NCI-H460 (cell line): Measurements from ENCODE around the gene PGBD5. TPM values are rescaled to one million over a fixed set of nuclear protein-coding genes. Genes with fewer than 3 reads are reported as not detected.

Experiments used
- DNase-seq: peaks from one replicate; pipeline ENCODE4 v3.0.0-alpha.2; 2016; ENCODE audit warnings: low read depth; ENCODE audit errors: extremely low read depth
- total RNA-seq: library from RNA; depleted of rRNA; stranded (reverse); fragments of >200 nt; shearing (Covaris generic); gene quantifications from 2 replicates; pipeline ENCODE4 v1.2.3, GENCODE V29; 2014

PGBD5 gene
- total RNA-seq, 1 experiment from 2014 or later = not detected

- no peak for DNase-seq
These were observed 45.1 kb downstream of the PGBD5 start for GRCh38 chr1:230381049-230381467.

GRCh38 chr1:230379928-230380327, 46.2 kb downstream of the PGBD5 start:
- no peak for DNase-seq

DNA sequence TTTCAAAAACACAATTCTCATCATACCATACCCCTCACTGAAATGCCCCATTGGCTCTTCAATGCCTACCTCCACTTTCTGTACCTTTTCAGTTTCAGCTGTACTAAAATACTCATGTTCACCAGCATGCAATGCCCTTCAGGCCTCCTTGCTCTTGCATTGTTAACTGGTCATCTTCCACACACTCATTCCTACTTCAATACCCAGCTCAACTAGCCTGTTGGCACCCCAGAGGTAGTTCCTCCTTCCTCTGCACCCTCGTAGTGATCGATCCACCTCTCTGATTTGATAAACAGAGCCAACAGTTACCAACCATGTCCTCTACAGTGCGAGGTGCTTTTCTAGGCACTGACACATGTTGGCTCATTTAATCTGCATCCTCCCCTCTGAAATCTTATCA, 46.7 kb downstream of the PGBD5 start:
- no peak for DNase-seq

GRCh38 chr1:230377851-230378250, 48.3 kb downstream of the PGBD5 start:
- no peak for DNase-seq

DNA sequence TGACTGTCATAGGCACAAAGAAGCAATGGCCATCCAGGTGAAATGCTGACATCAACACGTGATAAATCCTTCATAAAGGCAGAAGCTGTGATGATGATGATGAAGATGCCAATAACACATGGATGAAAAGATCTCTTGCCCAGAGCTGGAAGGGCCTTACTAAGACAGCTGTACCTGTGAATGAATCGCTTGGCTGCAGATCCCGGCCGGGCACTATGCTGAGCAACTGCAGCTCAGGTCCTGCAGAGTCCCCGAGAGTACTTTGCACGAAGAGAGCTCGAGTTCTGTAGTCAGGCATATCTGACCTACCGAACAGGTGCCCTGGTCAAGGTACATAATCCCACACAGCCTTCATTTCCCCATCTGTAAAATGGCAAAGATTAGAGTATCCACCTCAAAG, 48.8 kb downstream of the PGBD5 start:
- no peak for DNase-seq

DNA sequence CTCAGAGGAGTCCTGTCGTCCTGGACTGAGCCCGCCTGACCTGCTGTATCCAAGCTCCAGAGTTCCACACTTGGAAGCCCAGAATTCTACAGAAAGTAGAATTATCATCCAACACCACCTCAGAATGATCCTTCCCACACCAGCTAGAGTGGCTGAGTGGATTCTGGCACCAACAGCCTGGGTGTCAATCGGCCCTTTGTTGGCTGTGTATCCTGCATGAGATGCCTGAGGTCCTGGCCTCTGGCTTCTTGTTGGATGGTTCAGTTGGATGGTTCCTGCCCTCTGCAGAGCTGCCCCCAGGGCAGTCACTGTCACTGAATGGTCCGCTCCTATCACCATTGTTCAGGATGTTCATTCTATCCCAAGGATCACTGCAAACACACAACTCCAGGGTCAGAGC, 49.8 kb downstream of the PGBD5 start:
- no peak for DNase-seq

GRCh38 chr1:230375780-230376179, 50.4 kb downstream of the PGBD5 start:
- DNase-seq = no peak

DNA sequence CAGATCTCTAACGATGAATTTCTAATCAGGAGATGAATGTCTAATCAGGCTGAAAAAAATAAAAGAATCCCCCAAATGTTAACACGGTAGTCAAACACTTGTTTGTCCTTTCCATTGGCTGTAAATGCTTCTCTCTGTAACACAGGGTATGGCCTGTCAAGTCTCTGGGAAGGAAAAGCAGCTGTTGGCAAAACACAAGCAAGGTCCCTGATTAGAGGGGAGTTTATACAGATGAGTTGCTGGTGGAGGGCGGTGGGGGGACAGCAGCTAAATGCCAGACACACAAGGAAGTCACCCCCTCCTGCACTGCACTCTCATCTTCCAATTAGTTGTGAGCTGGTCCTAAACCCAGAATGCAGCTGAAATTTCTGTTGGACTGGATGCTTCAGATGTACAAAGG, 51.0 kb downstream of the PGBD5 start:
- no peak for DNase-seq

DNA sequence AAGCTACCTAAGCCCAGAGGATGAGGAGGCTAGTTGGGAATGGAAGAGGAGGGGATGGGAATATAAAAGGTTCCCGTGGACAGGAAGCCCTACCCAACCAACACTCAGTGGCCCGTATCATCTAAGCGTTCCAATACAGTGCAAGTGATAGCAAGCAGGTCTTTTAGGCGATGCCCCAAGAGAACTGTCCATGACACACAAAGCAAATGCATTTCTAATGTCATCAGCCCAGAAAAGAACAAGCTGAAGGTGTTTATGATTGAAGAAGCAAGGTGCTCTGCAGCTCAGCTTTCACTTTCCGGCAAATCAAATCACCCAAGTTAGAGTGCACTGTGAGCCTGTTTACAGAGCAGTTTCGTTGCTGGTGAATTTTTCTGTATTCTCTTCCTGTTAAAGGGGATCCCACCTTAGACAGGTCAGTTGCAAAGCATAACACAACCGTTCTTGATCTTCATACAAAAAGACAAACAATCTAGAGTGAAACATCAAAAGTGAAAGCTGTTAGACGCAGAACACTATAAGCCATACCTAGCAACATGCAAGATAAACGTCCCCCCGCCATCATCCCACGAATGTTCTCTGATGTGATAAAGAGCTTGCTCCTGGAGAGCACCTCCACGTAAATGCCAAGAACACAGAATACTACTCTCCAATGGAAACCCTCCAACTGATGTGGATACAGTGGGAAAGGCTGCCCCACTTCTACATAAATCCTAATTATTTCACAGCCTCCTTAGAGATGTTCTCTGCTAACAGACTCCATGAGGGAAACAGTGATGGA, 54.0 kb downstream of the PGBD5 start:
- DNase-seq = no peak

- DNase-seq = no peak
These were observed 56.0 kb downstream of the PGBD5 start for GRCh38 chr1:230370109-230370508.

- no peak for DNase-seq
These were observed 57.3 kb downstream of the PGBD5 start for GRCh38 chr1:230368871-230369270.

DNA sequence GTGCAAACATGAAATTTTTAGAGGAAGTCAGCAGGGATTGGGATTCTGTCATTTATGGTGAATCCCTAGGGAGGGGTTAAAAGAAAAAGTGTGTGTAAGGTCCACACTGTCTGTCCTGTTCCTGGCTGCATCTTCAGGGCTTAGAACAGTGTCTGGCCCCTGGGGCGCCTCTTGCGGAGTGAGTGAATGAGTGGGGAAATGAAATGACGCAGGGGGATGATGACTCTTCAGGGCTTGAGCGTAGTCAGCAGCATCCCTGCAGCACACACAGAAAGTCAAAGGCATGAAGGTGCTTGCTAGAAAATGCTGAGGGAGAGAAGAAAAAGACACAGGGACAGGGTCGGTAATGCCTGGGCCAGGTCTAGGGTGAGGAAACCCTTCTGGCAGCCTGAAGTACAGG, 57.8 kb downstream of the PGBD5 start:
- no peak for DNase-seq

- no peak for DNase-seq
These were observed 59.6 kb downstream of the PGBD5 start for GRCh38 chr1:230366504-230366915.

- DNase-seq = no peak
These were observed 60.3 kb downstream of the PGBD5 start for GRCh38 chr1:230365723-230366307.

DNA sequence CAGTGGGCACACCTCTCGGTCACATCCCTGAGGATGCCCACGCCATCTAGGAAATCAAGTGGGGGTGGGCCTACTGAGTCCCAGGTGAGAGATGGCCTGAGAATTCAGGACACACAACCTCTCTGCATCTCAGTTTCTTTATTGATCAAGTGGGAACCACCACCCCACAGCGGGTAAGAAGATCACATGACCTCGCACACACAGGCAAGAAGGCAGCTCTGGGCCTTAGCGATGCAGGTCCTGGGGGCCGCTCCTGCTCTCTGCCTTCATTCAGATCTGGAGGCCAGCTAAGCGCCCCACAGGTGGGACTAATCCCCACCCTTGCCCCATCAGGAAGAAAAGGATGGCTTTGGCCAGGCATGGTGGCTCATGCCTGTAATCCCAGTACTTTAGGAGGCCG, 63.2 kb downstream of the PGBD5 start:
- no peak for DNase-seq

DNA sequence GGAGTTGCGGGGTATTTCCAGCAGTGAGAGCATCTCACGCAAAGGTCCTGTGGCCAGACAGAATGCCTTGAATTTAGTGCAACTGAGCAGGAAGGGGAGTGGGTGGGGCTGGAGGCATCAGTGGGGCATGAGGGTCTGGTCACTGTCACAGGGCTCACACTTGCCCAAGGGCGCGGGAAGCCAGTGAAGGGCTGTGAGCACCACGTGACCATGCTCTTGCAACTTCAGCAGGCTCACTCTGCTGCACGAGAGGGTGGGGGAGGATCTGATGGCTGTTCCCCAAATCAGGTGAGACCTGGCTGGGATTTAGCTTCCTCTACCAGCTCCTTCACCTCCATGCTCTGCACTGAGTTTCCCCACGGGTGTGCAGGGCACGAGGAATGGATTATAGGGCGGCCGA, 64.2 kb downstream of the PGBD5 start:
- no peak for DNase-seq

- DNase-seq = no peak
These were observed 66.0 kb downstream of the PGBD5 start for GRCh38 chr1:230359992-230360668.

GRCh38 chr1:230356869-230357794, 69.0 kb downstream of the PGBD5 start:
- DNase-seq = no peak

DNA sequence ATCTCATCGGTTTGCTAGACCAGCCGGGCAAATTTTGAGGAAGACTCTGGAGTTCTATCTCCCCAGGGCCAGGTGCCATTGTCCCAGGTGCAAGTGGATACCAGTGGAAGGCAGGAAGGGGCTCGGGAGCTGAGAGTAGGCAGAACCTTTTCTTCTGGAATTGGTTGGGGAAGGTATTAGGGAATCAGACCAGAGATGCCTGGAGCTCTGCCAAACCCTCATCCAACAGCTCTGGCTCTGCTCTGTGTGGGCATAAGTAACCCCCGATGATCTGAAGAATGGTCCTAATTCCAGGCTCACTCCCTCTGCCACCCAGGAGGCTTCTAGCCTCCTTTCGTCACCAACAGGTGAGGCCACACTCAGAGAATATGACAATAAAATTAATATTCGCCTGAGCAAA, 69.9 kb downstream of the PGBD5 start:
- DNase-seq = no peak

- no peak for DNase-seq
These were observed 70.5 kb downstream of the PGBD5 start for GRCh38 chr1:230355594-230355993.

- DNase-seq = no peak
These were observed 71.0 kb downstream of the PGBD5 start for GRCh38 chr1:230355128-230355527.
